HepG2 (cell line): ENCODE data around the gene CIT. TPM values are rescaled to one million over a fixed set of nuclear protein-coding genes. Genes with fewer than 3 reads are reported as not detected.

Experiments used
- ATAC-seq: fragments of 200-7000 bp; cut with Tn5 transposase; 3 replicates; pipeline ENCODE4 v1.9.1; 2020; ENCODE audit warnings: mild to moderate bottlenecking, moderate library complexity
- BruUV-seq: library from RNA; stranded (reverse); fragments of 400-500 nt; replicated peaks from 2 replicates; lab custom pipeline; 2021; lab: Mats Ljungman, UMichigan
- CTCF ChIA-PET: fragments of 300-600 bp; formaldehyde crosslinking; extraction: SDS; loops from one replicate; lab custom pipeline; 2021; ENCODE audit warnings: low total read pairs, inconsistent platforms, low intra/inter-chr PET ratio; lab: Yijun Ruan, JAX
- POLR2A ChIA-PET: fragments of 350-600 bp; sonication (Branson Sonifier 250); formaldehyde crosslinking; loops from one replicate; lab custom pipeline; 2020; ENCODE audit warnings: antibody characterized with exemption, inconsistent platforms; lab: Yijun Ruan, JAX
- DNase-seq: peaks from one replicate; pipeline ENCODE4 v3.0.0-alpha.2; 2015; ENCODE audit warnings: low spot score
- FAIRE-seq: peaks from 3 replicates; lab custom pipeline; 2011; peaks lifted over from hg19 to GRCh38; lab: Jason Lieb, UNC
- H2AFZ ChIP-seq: one replicate; pipeline ENCODE4 v1.6.1; 2011; ENCODE audit warnings: low read length, inconsistent platforms
- H3K27ac ChIP-seq: fragments of 300-600 bp; 3 replicates; pipeline ENCODE4 v1.8.0; 2011; ENCODE audit warnings: mixed run types, mild to moderate bottlenecking, mixed read lengths, low read length, inconsistent platforms; ENCODE audit not compliant: insufficient read depth; ENCODE audit errors: extremely low read length
- H3K27me3 ChIP-seq, 2 experiments: fragments of 200-600 bp in 1 of 2; 2 replicates in 1 of 2; 3 replicates in 1 of 2; pipeline versions ENCODE4 v1.6.0 to v1.8.0; 2011; ENCODE audit warnings: low read length in 2 of 2, mild to moderate bottlenecking in 2 of 2, moderate library complexity in 2 of 2, inconsistent platforms in 1 of 2; ENCODE audit not compliant: insufficient read depth in 2 of 2, control insufficient read depth in 1 of 2
- H3K36me3 ChIP-seq, 2 experiments: fragments of 200-600 bp in 1 of 2; replicated peaks in 1 of 2; 2 replicates in 1 of 2; 3 replicates in 1 of 2; pipeline versions ENCODE4 v1.5.1 to v1.8.0; 2011; ENCODE audit warnings: low read length in 2 of 2, inconsistent platforms in 1 of 2; ENCODE audit not compliant: insufficient read depth in 2 of 2, control insufficient read depth in 1 of 2
- H3K4me1 ChIP-seq: 2 replicates; pipeline ENCODE4 v1.5.1; 2012; ENCODE audit warnings: low read length, inconsistent platforms; ENCODE audit not compliant: insufficient read depth
- H3K4me2 ChIP-seq: 2 replicates; pipeline ENCODE4 v1.6.0; 2011; ENCODE audit warnings: low read depth, low read length, inconsistent platforms
- H3K4me3 ChIP-seq, 3 experiments: fragments of 200-600 bp in 1 of 3; sonication (generic), shearing (Covaris generic) in 1 of 3; replicated peaks in 1 of 3; 2 replicates each; pipeline ENCODE4 v1.5.1; 2011 to 2016; ENCODE audit warnings: low read length in 3 of 3, inconsistent platforms in 2 of 3, low read depth in 2 of 3, mild to moderate bottlenecking in 2 of 3, control low read depth in 1 of 3, mixed read lengths in 1 of 3; ENCODE audit not compliant: insufficient read depth in 1 of 3
- H3K79me2 ChIP-seq: one replicate; pipeline ENCODE4 v1.6.1; 2011; ENCODE audit warnings: low read length, inconsistent platforms; ENCODE audit not compliant: insufficient read depth
- H3K9ac ChIP-seq: 2 replicates; pipeline ENCODE4 v1.6.0; 2011; ENCODE audit warnings: mild to moderate bottlenecking, low read depth, low read length, inconsistent platforms; ENCODE audit not compliant: insufficient read depth
- H3K9me3 ChIP-seq: 2 replicates; pipeline ENCODE4 v1.5.1; 2012; ENCODE audit warnings: mild to moderate bottlenecking, low read length
- H4K20me1 ChIP-seq: 2 replicates; pipeline ENCODE4 v1.6.0; 2011; ENCODE audit warnings: inconsistent platforms, mild to moderate bottlenecking, low read length, moderate library complexity; ENCODE audit not compliant: insufficient read depth
- CBX1 ChIP-seq: IDR thresholded peaks from one replicate; pipeline ENCODE4 v1.6.1; 2016; ENCODE audit warnings: antibody characterized with exemption, low read depth
- CEBPB ChIP-seq: IDR thresholded peaks from 2 replicates; pipeline ENCODE4 v1.6.1; 2011; ENCODE audit warnings: low read depth, low read length, improper control_type of control experiment, borderline replicate concordance
- EHMT2 ChIP-seq: fragments of 200-600 bp; sonication (generic); IDR thresholded peaks from 2 replicates; pipeline ENCODE4 v1.7.0; 2017; ENCODE audit warnings: antibody characterized with exemption, low read depth, low read length, borderline replicate concordance
- ELK4 ChIP-seq: sonication (generic); formaldehyde crosslinking; IDR thresholded peaks from 2 replicates; pipeline ENCODE4 v1.9.0; 2021; ENCODE audit warnings: missing genetic modification reagents, borderline replicate concordance
- ERF ChIP-seq: IDR thresholded peaks from 2 replicates; pipeline ENCODE4 v1.6.1; 2018; ENCODE audit warnings: missing biosample characterization, missing genetic modification reagents
- RFX5 ChIP-seq: IDR thresholded peaks from 2 replicates; pipeline ENCODE4 v1.6.1; 2011; ENCODE audit warnings: low read depth, low read length, improper control_type of control experiment
- SP2 ChIP-seq: sonication (generic); formaldehyde crosslinking; IDR thresholded peaks from 2 replicates; pipeline ENCODE4 v1.5.1; 2020; ENCODE audit warnings: mild to moderate bottlenecking, missing genetic modification reagents
- ZNF20 ChIP-seq: sonication (generic); formaldehyde crosslinking; IDR thresholded peaks from 2 replicates; pipeline ENCODE4 v1.4.0; 2020; ENCODE audit warnings: mild to moderate bottlenecking, moderate library complexity, missing genetic modification reagents
- ZNF282 ChIP-seq: fragments of 450-650 bp; IDR thresholded peaks from 2 replicates; pipeline ENCODE4 v1.6.1; 2018; ENCODE audit not compliant: partially characterized antibody
- ZNF30 ChIP-seq: sonication (generic); formaldehyde crosslinking; IDR thresholded peaks from 2 replicates; pipeline ENCODE4 v1.5.0; 2020; ENCODE audit warnings: mild to moderate bottlenecking, missing genetic modification reagents
- ZNF331 ChIP-seq: sonication (generic); formaldehyde crosslinking; IDR thresholded peaks from 2 replicates; pipeline ENCODE4 v1.4.0; 2020; ENCODE audit warnings: missing genetic modification reagents
- ZNF33B ChIP-seq: sonication (generic); formaldehyde crosslinking; IDR thresholded peaks from 2 replicates; pipeline ENCODE4 v1.5.1; 2020; ENCODE audit warnings: mild to moderate bottlenecking, missing genetic modification reagents
- ZNF576 ChIP-seq: sonication (generic); formaldehyde crosslinking; IDR thresholded peaks from 2 replicates; pipeline ENCODE4 v1.4.0; 2020; ENCODE audit warnings: mild to moderate bottlenecking, missing genetic modification reagents
- ZNF616 ChIP-seq: sonication (generic); formaldehyde crosslinking; IDR thresholded peaks from 2 replicates; pipeline ENCODE4 v1.5.0; 2020; ENCODE audit warnings: low read depth, mild to moderate bottlenecking, missing genetic modification reagents
- ZNF766 ChIP-seq: sonication (generic); formaldehyde crosslinking; IDR thresholded peaks from 2 replicates; pipeline ENCODE4 v1.5.0; 2020; ENCODE audit warnings: missing genetic modification reagents, borderline replicate concordance
- ZNF776 ChIP-seq: sonication (generic); formaldehyde crosslinking; IDR thresholded peaks from 2 replicates; pipeline ENCODE4 v1.4.0; 2020; ENCODE audit warnings: mild to moderate bottlenecking, missing genetic modification reagents
- ZNF790 ChIP-seq: sonication (generic); formaldehyde crosslinking; IDR thresholded peaks from 2 replicates; pipeline ENCODE4 v1.8.0; 2022; ENCODE audit warnings: missing genetic modification reagents, mild to moderate bottlenecking, borderline replicate concordance
- ZNF841 ChIP-seq: sonication (generic); formaldehyde crosslinking; IDR thresholded peaks from 2 replicates; pipeline ENCODE4 v1.8.1; 2023; ENCODE audit warnings: missing genetic modification reagents, borderline replicate concordance
- WGBS: methylation state at CpG from one replicate; pipeline ENCODE4 v1.1.6; 2017; ENCODE audit warnings: low lambda C conversion rate; 5-methylcytosine and 5-hydroxymethylcytosine counted together
- in situ Hi-C: cut with HindIII; loops from 2 replicates; pipeline ENCODE4 v1.10.0; 2017; ENCODE audit warnings: low pct_unique_long_range_greater_than_20kb; ENCODE audit not compliant: extremely low pct_ligation_motif_present
- intact Hi-C: fragments of 100-400 bp; cut with micrococcal nuclease; formaldehyde crosslinking; loops from one replicate; pipeline ENCODE4 v1.10.0; 2022; ENCODE audit not compliant: unreplicated experiment
- polyA plus RNA-seq, 8 experiments: library from polyadenylated mRNA; depleted of rRNA in 3 of 8; stranded (reverse) in 7 of 8; unstranded in 1 of 8; fragments of >200 nt; fragmentation: Illumina TruSeq in 4 of 8; extraction: Trizol in 4 of 8; gene quantifications; 2 replicates each; pipeline versions ENCODE4 v1.2.1 to v1.2.3, GENCODE V29; 2011 to 2016; ENCODE audit warnings: low read depth in 4 of 8, missing spikeins in 1 of 8, mixed read lengths in 1 of 8; ENCODE audit not compliant: insufficient read depth in 1 of 8
- total RNA-seq, 5 experiments: library from RNA; depleted of rRNA; stranded (reverse); fragments of >200 nt; fragmentation: Illumina TruSeq; extraction: Trizol; gene quantifications; 2 replicates each; pipeline ENCODE4 v1.2.3, GENCODE V29; 2016; ENCODE audit warnings: low read depth in 1 of 5
- TF ChIP-seq, protein P1 (sequence below): sonication (generic); formaldehyde crosslinking; IDR thresholded peaks from 2 replicates; pipeline ENCODE4 v1.8.0; 2022; ENCODE audit warnings: missing genetic modification reagents, mild to moderate bottlenecking, moderate library complexity, borderline replicate concordance

Gene CIT
- total and polyA plus RNA-seq, 2 of the 13 experiments (the other 11 are each of a cell fraction or from before 2014, with no cell fraction given), result 7.7 to 11.7 TPM

- CTCF ChIA-PET, result interaction anchor here (0.8 kb wide), 1 partner anchor 9 kb away, joined by 3 read pairs; no protein-coding TSS in a partner anchor
- Histone ChIP-seq H3K79me2 (peaks cover 13% of the 10 kb centered on the region), H2AFZ (peak within 1 kb of the TSS; percentile 81), H3K27ac (peak within 1 kb of the TSS; percentile 90), H3K9ac (peak within 1 kb of the TSS; percentile 96), H3K27me3 (no peaks in the 10 kb centered on the region; a peak in 1 of 5 replicates), H3K4me3 (peak within 1 kb of the TSS; percentile 88 to 91 (median 89)), H3K36me3 (peaks cover 2 to 21% of the 10 kb centered on the region in 2 experiments; a peak in 4 of 5 replicates), H3K9me3 (no peaks in the 10 kb centered on the region), H4K20me1 (peaks cover 10% of the 10 kb centered on the region), H3K4me2 (peak within 1 kb of the TSS; percentile 80), H3K4me1 (peaks cover 43% of the 10 kb centered on the region)
- DNase-seq (peak; percentile 96), FAIRE-seq (no peak), ATAC-seq (peak; percentile 94)
- POLR2A ChIA-PET, result interaction anchor here (1.0 to 4.0 kb wide), 3 partner anchors 15 to 100 kb away, joined by 3 to 40 read pairs (median 4); no protein-coding TSS in a partner anchor
- BruUV-seq, result TSS peak; percentile 70
- WGBS, result 4% methylated on average over 10 of the region's 69 CpGs
- intact Hi-C loops (no loop called here), in situ Hi-C loops (no loop called here)
- TF ChIP-seq ZNF841 (CRISPR knock-in tag) (no peak), EHMT2 (no peak), CBX1 (no peak), ZNF776 (CRISPR knock-in tag) (peak; percentile 87), ERF (CRISPR knock-in tag) (peak; percentile 85), ZNF790 (CRISPR knock-in tag) (no peak), ELK4 (CRISPR knock-in tag) (no peak; the same call in 1 of the 2 replicates), ZNF766 (no peak), ZNF576 (CRISPR knock-in tag) (no peak), ZNF331 (CRISPR knock-in tag) (peak; percentile 64; the same call in 1 of the 2 replicates), SP2 (CRISPR knock-in tag) (peak; percentile 54), ZNF33B (CRISPR knock-in tag) (peak; percentile 24; the same call in 1 of the 2 replicates), ZNF20 (CRISPR knock-in tag) (no peak), ZNF282 (no peak), RFX5 (no peak), ZNF30 (CRISPR knock-in tag) (no peak), CEBPB (peak; percentile 38; the same call in 1 of the 2 replicates), ZNF616 (CRISPR knock-in tag) (0 out of 2 replicates have a peak, but pooled peaks have one; percentile 65)
- TF ChIP-seq, protein P1, sequence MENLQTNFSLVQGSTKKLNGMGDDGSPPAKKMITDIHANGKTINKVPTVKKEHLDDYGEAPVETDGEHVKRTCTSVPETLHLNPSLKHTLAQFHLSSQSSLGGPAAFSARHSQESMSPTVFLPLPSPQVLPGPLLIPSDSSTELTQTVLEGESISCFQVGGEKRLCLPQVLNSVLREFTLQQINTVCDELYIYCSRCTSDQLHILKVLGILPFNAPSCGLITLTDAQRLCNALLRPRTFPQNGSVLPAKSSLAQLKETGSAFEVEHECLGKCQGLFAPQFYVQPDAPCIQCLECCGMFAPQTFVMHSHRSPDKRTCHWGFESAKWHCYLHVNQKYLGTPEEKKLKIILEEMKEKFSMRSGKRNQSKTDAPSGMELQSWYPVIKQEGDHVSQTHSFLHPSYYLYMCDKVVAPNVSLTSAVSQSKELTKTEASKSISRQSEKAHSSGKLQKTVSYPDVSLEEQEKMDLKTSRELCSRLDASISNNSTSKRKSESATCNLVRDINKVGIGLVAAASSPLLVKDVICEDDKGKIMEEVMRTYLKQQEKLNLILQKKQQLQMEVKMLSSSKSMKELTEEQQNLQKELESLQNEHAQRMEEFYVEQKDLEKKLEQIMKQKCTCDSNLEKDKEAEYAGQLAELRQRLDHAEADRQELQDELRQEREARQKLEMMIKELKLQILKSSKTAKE (CRISPR knock-in tag), result no peak
Measured at GRCh38 chr12:119667577-119668323, 209.4 kb downstream of the CIT start, which contains the start of gene PRKAB1. PRKAB1 (plus strand) TSS chr12:119668133; CDS start chr12:119668245, 112 bp downstream.
